HTERT RPE-1 (cell line): Measurements from ENCODE around the gene CST4.
"Not testable (repeated sequence)": the region's sequence is repeated elsewhere in the genome, so short reads cannot be mapped to it uniquely, and the experiment has no call there.

ENCODE experiments used
- in situ Hi-C: fragments of 300-500 bp; cut with MboI; formaldehyde crosslinking; loops from 4 replicates; pipeline ENCODE4 v1.14.3; 2020; ENCODE audit warnings: low sequenced_read_pairs

Gene CST4

GRCh38 chr20:23644164-23644563 is 44.7 kb downstream of the CST4 start:
- in situ Hi-C loops: no loop called here

GRCh38 chr20:23643659-23644058 is 45.2 kb downstream of the CST4 start:
- in situ Hi-C loops: no loop called here

GRCh38 chr20:23641936-23642751 is 46.7 kb downstream of the CST4 start:
- in situ Hi-C loops: no loop called here

GRCh38 chr20:23640671-23641667 is 47.9 kb downstream of the CST4 start:
- in situ Hi-C loops: no loop called here

GRCh38 chr20:23640018-23640601 is 48.7 kb downstream of the CST4 start:
- in situ Hi-C loops: no loop called here

GRCh38 chr20:23639490-23639958 is 49.3 kb downstream of the CST4 start:
- in situ Hi-C loops: no loop called here

- in situ Hi-C loops: no loop called here
These were observed 50.5 kb downstream of the CST4 start for GRCh38 chr20:23638309-23638708.

- in situ Hi-C loops: no loop called here
These were observed 51.3 kb downstream of the CST4 start, which contains the start of gene CST3 for GRCh38 chr20:23637282-23638221. Gene CST3, minus strand, starts transcription at chr20:23637955. Its CDS starts 93 bp downstream, at chr20:23637862.

GRCh38 chr20:23636908-23637281 is 51.9 kb downstream of the CST4 start:
- in situ Hi-C loops: no loop called here

GRCh38 chr20:23636182-23636907 is 52.5 kb downstream of the CST4 start:
- in situ Hi-C loops: no loop called here

GRCh38 chr20:23635768-23636090 is 53.1 kb downstream of the CST4 start:
- in situ Hi-C loops: not testable (repeated sequence)
